Neutrophil (primary cell): Measurements from ENCODE around the gene ZNF180.
"Not testable (repeated sequence)": the region's sequence is repeated elsewhere in the genome, so short reads cannot be mapped to it uniquely, and the experiment has no call there.

Experiments
- H3K27ac ChIP-seq: fragments of 200-600 bp; sonication (generic); 2 replicates; pipeline ENCODE4 v1.5.1; 2016; ENCODE audit warnings: mild to moderate bottlenecking, moderate library complexity
- H3K27me3 ChIP-seq: fragments of 200-600 bp; sonication (generic); 2 replicates; pipeline ENCODE4 v1.6.0; 2016; ENCODE audit warnings: mild to moderate bottlenecking
- H3K36me3 ChIP-seq: fragments of 200-600 bp; sonication (generic); 2 replicates; pipeline ENCODE4 v1.5.1; 2017
- H3K4me1 ChIP-seq, 2 experiments: fragments of 200-600 bp in 1 of 2; sonication (generic) in 1 of 2; 1 replicate in 1 of 2; 2 replicates in 1 of 2; pipeline versions ENCODE4 v1.5.1 to v1.6.1; 2013 to 2016; ENCODE audit warnings: low read depth in 1 of 2, low read length in 1 of 2, mild to moderate bottlenecking in 1 of 2, moderate library complexity in 1 of 2; ENCODE audit not compliant: control insufficient read depth in 1 of 2, insufficient read depth in 1 of 2
- H3K4me3 ChIP-seq, 2 experiments: fragments of 200-600 bp in 1 of 2; sonication (generic) in 1 of 2; 1 replicate in 1 of 2; 2 replicates in 1 of 2; pipeline ENCODE4 v1.5.1; 2013 to 2016; ENCODE audit warnings: low read depth in 1 of 2, low read length in 1 of 2, mild to moderate bottlenecking in 1 of 2, moderate library complexity in 1 of 2
- H3K9me3 ChIP-seq: fragments of 200-600 bp; sonication (generic); 2 replicates; pipeline ENCODE4 v1.5.1; 2016
- TF ChIP-seq, protein P1 (sequence below): fragments of 200-600 bp; sonication (generic); IDR thresholded peaks from 2 replicates; pipeline ENCODE4 v1.5.1; 2016; ENCODE audit warnings: antibody characterized with exemption

Gene ZNF180

DNA sequence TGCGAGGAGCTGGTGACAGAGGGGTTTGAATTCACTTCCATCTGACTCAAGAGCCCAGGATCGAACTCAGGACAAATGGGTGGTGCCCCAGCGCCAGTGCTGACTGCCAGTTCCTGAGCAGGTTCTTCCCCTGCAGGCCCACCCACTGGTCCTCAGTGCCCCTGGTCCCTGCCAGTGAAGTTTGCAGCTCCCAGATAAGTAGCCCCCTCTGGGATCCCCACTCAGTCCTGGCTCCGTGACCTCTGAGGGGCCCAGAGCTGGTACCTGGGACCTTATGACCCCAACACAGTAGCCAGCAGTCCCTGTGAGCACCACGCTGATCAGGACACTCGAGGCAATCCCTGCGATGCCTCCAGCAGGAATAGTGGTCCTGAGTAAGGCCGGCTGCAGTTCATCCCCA lies 40.4 kb upstream of the ZNF180 start:
- Histone ChIP-seq H3K4me3 (no peak overlapping the region), H3K4me1 (no peaks in the 10 kb centered on the region), H3K27me3 (peaks cover 3% of the 10 kb centered on the region), H3K9me3 (no peaks in the 10 kb centered on the region), H3K27ac (no peak overlapping the region), H3K36me3 (no peaks in the 10 kb centered on the region)
- TF ChIP-seq, protein P1, sequence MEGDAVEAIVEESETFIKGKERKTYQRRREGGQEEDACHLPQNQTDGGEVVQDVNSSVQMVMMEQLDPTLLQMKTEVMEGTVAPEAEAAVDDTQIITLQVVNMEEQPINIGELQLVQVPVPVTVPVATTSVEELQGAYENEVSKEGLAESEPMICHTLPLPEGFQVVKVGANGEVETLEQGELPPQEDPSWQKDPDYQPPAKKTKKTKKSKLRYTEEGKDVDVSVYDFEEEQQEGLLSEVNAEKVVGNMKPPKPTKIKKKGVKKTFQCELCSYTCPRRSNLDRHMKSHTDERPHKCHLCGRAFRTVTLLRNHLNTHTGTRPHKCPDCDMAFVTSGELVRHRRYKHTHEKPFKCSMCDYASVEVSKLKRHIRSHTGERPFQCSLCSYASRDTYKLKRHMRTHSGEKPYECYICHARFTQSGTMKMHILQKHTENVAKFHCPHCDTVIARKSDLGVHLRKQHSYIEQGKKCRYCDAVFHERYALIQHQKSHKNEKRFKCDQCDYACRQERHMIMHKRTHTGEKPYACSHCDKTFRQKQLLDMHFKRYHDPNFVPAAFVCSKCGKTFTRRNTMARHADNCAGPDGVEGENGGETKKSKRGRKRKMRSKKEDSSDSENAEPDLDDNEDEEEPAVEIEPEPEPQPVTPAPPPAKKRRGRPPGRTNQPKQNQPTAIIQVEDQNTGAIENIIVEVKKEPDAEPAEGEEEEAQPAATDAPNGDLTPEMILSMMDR, result no peak

DNA sequence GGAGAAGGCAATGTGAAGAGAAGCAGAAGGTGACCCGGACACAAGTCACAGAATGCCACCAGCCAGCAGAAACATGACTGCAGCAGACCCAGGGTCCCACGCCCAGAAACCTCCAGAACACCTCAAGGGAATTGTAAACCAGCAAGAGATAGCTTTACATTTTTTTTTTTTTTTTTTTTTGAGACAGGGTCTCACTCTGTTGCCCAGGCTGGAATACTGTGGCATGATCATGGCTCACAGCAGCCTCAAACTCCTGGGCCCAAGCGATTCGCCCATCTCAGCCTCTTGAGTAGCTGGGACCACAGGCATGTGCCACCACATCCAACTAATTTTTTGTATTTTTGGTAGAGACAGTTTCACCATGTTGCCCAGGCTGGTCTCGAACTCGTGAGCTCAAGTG lies 39.7 kb upstream of the ZNF180 start:
- H3K9me3 ChIP-seq, result no peaks in the 10 kb centered on the region
- H3K4me1 ChIP-seq, result no peaks in the 10 kb centered on the region
- H3K27me3 ChIP-seq, result no peaks in the 10 kb centered on the region
- H3K4me3 ChIP-seq, result no peak overlapping the region
- no peaks in the 10 kb centered on the region for H3K36me3 ChIP-seq
- TF ChIP-seq, protein P1, result no peak
- no peak overlapping the region for H3K27ac ChIP-seq

DNA sequence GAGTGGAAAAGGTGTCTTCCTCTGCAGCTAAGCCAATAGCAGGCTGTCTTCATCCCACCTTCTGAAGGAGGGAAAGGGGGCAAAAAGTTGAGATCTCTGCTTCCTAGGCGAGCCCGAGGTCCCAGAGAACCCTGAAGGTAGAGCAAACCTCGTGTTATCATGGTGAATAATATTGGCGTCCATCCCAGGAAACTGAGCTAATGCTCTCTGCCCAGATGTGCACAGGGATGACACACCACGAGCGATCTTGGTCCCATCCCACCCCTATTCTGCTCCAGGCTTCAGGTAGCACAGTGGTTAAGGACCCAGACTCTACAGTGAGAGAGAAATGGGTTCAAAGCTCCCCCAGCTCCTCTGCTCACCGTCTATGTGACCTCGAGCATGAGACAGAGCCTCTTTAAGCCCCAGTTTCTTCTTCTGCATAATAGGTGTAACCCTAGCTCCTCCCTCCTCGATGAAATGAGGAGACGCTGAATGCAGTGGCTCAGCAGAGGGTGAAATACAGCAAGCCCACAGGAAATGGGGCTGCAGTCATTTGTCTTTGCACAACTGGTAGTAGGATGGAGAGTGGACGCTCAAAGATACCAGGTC lies 39.0 kb upstream of the ZNF180 start:
- Histone ChIP-seq H3K27ac (no peak overlapping the region), H3K4me1 (no peaks in the 10 kb centered on the region), H3K27me3 (peaks cover 4% of the 10 kb centered on the region), H3K9me3 (no peaks in the 10 kb centered on the region), H3K4me3 (no peak overlapping the region), H3K36me3 (no peaks in the 10 kb centered on the region)
- TF ChIP-seq, protein P1, result no peak

DNA sequence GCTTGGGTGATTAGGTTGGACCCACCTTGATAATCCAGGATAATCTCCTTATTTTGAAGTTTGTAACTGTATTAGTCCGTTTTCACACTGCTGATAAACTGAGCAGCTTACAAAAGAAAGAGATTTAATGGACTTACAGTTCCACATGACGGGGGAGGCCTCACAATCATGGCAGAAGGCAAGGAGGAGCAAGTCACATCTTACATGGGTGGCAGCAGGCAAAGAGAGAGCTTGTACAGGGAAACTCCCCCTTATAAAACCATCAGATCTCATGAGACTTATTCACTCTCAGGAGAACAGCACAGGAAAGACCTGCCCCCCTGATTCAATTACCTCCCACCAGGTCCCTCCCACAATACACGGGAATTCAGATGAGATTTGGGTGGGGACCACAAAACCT lies 35.0 kb upstream of the ZNF180 start:
- H3K27me3 ChIP-seq, result peaks cover 14% of the 10 kb centered on the region
- H3K36me3 ChIP-seq, H3K4me3 ChIP-seq, H3K4me1 ChIP-seq, H3K9me3 ChIP-seq, H3K27ac ChIP-seq: not testable (repeated sequence)

DNA sequence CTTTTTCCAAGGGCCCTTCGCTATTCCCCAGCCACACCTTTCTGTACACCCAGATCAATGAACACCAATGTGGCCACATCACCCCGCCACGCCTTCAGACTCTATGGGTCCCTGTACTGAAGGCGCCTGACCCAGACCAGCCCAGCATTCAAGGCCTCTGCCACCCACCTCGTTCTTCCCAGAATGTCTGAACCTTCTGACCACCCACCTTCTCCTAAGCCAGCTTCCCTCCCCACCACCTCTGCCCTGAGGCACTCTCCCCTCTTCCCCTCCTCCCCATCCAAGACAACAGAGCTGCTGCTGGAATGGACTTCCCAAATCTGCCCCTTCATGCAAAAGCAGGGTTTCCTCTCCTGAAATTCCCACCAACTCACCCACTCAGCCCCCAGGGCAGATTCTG lies 32.5 kb upstream of the ZNF180 start:
- H3K4me1 ChIP-seq, result no peaks in the 10 kb centered on the region
- TF ChIP-seq, protein P1, result no peak

DNA sequence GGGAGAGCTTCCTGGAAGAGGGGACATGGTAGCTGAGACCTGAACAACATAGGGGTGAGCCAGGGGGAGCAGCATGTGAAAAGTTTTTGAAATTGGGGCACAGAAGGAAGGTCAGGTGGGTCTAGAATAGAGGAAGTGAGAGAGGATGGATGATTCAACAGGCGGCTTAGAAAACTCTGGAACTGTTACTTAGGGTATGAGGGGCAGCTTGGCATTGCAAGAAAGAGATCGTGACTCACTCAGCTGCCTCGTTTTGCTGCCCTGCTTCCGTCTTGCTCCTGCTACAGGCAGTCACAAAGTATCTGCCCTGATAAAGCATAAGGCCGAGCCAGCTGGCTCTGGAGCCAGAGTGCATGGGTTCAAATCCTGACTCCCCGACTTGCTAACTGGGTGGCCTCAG lies 30.5 kb upstream of the ZNF180 start:
- Histone ChIP-seq H3K4me1 (no peaks in the 10 kb centered on the region), H3K36me3 (no peaks in the 10 kb centered on the region), H3K27me3 (peaks cover 19% of the 10 kb centered on the region), H3K4me3 (no peak overlapping the region), H3K27ac (no peak overlapping the region), H3K9me3 (no peaks in the 10 kb centered on the region)
- TF ChIP-seq, protein P1, result no peak

More for the DNA sequence above, 32.5 kb upstream of the ZNF180 start:
- Histone ChIP-seq H3K27me3 (peaks cover 19% of the 10 kb centered on the region), H3K36me3 (no peaks in the 10 kb centered on the region), H3K4me3 (no peak overlapping the region), H3K9me3 (no peaks in the 10 kb centered on the region), H3K27ac (no peak overlapping the region)
